OCI-LY7 (cell line): ENCODE results near the gene RNPEPL1. TPM values are rescaled to one million over a fixed set of nuclear protein-coding genes. Genes with fewer than 3 reads are reported as not detected.

ENCODE experiments used
- BruUV-seq: library from RNA; stranded (reverse); fragments of 400-500 nt; replicated peaks from 2 replicates; lab custom pipeline; 2021; lab: Mats Ljungman, UMichigan
- CTCF ChIA-PET: fragments of 300-600 bp; sonication (Branson Sonifier 250); formaldehyde crosslinking; loops from one replicate; lab custom pipeline; 2022; ENCODE audit warnings: antibody characterized with exemption; ENCODE audit not compliant: unreplicated experiment; lab: Charles Lee
- POLR2A ChIA-PET: fragments of 300-600 bp; sonication (Branson Sonifier 250); formaldehyde crosslinking; loops from one replicate; lab custom pipeline; 2022; ENCODE audit warnings: antibody characterized with exemption; lab: Charles Lee
- DNase-seq: peaks from one replicate; pipeline ENCODE4 v3.0.0-alpha.2; 2015; ENCODE audit warnings: low spot score
- H2AFZ ChIP-seq: fragments of 200-600 bp; sonication (generic), shearing (Covaris generic); 2 replicates; pipeline ENCODE4 v1.6.1; 2014; ENCODE audit warnings: mild to moderate bottlenecking, antibody characterized with exemption, low read length, moderate library complexity
- H3K27ac ChIP-seq: fragments of 200-600 bp; sonication (generic); 2 replicates; pipeline ENCODE4 v1.5.1; 2014; ENCODE audit warnings: mixed run types, low read depth, mild to moderate bottlenecking, moderate library complexity, low read length, inconsistent platforms; ENCODE audit not compliant: poor library complexity, severe bottlenecking
- H3K36me3 ChIP-seq: fragments of 200-600 bp; sonication (generic); 2 replicates; pipeline ENCODE4 v1.6.1; 2014; ENCODE audit warnings: mild to moderate bottlenecking, antibody characterized with exemption, low read length, moderate library complexity, mixed read lengths; ENCODE audit not compliant: insufficient read depth
- H3K4me1 ChIP-seq: fragments of 200-600 bp; sonication (generic); 2 replicates; pipeline ENCODE4 v1.5.1; 2014; ENCODE audit warnings: mild to moderate bottlenecking, low read length; ENCODE audit not compliant: insufficient read depth, poor library complexity, severe bottlenecking
- H3K4me2 ChIP-seq: fragments of 200-600 bp; sonication (generic); 2 replicates; pipeline ENCODE4 v1.6.1; 2014; ENCODE audit warnings: mild to moderate bottlenecking, low read length
- H3K4me3 ChIP-seq: fragments of 200-600 bp; sonication (generic); 2 replicates; pipeline ENCODE4 v1.5.1; 2014; ENCODE audit warnings: mild to moderate bottlenecking, low read depth, low read length; ENCODE audit not compliant: poor library complexity, severe bottlenecking
- H3K79me2 ChIP-seq: fragments of 200-600 bp; sonication (generic); 2 replicates; pipeline ENCODE4 v1.6.1; 2016; ENCODE audit warnings: low read depth, mild to moderate bottlenecking, low read length, moderate library complexity, mixed read lengths; ENCODE audit not compliant: insufficient read depth
- H3K9me2 ChIP-seq: fragments of 200-600 bp; sonication (generic); 2 replicates; pipeline ENCODE4 v1.6.1; 2016; ENCODE audit warnings: mild to moderate bottlenecking, low read length, mixed read lengths; ENCODE audit not compliant: insufficient read depth
- H3K9me3 ChIP-seq: fragments of 200-600 bp; sonication (generic); 2 replicates; pipeline ENCODE4 v1.6.1; 2014; ENCODE audit warnings: mild to moderate bottlenecking, mixed run types, low read length, mixed read lengths
- H4K20me1 ChIP-seq: fragments of 200-600 bp; sonication (generic); 2 replicates; pipeline ENCODE4 v1.6.1; 2014; ENCODE audit warnings: mild to moderate bottlenecking, antibody characterized with exemption, low read length, moderate library complexity, mixed read lengths; ENCODE audit not compliant: insufficient read depth
- CTCF ChIP-seq: fragments of 200-600 bp; sonication (generic); conservative IDR thresholded peaks from 2 replicates; pipeline ENCODE4 v1.5.1; 2014; ENCODE audit warnings: mild to moderate bottlenecking, antibody characterized with exemption, low read length, moderate library complexity, mixed read lengths
- EZH2phosphoT487 ChIP-seq: fragments of 200-600 bp; sonication (generic); IDR thresholded peaks from 2 replicates; pipeline ENCODE4 v1.6.1; 2018; ENCODE audit warnings: low read depth, borderline replicate concordance, mild to moderate bottlenecking, mixed run types, antibody characterized with exemption, low read length, moderate library complexity, mixed read lengths
- intact Hi-C: fragments of 100-400 bp; cut with micrococcal nuclease; formaldehyde crosslinking; loops from one replicate; pipeline ENCODE4 v1.10.0; 2022; ENCODE audit not compliant: unreplicated experiment
- total RNA-seq, 2 experiments: library from RNA; depleted of rRNA in 1 of 2; stranded (reverse); fragments of >200 nt in 1 of 2; shearing (Covaris generic) in 1 of 2; gene quantifications; 2 replicates each; pipeline ENCODE4 v1.2.3, GENCODE V29; 2014 to 2022

The RNPEPL1 gene
- total RNA-seq, 2 experiments from 2014 or later: 41.9 to 51.8 TPM

DNA sequence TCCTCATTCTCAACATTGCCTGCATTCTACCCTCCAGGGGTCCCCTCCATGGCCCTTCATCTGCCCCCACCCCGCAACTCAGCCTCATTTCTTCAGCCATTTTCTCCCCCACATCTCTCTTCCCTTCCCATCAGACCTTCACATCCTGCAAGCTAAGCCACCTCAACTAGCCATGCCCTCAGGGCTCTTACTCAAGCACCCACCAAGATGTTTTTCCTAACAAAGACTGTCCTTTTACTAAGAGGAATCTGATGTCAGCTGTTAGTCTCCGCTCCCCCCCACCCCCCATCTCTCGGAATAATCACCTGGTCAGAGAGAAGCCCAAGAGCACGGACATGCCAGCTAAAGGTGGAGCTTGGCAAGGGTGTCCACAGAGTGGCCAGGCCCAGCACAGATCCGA lies 13.5 kb downstream of the RNPEPL1 start:
- no TSS peak for BruUV-seq
- DNase-seq: no peak
- Histone ChIP-seq H3K27ac (no peak overlapping the region), H2AFZ (no peak overlapping the region), H3K36me3 (peaks cover 65% of the 10 kb centered on the region), H3K4me1 (peaks cover 58% of the 10 kb centered on the region), H3K4me3 (no peak overlapping the region), H3K9me3 (no peaks in the 10 kb centered on the region), H4K20me1 (0 out of 2 replicates have a peak, but pooled peaks cover 4% of the 10 kb centered on the region), H3K4me2 (peak overlapping the region; percentile 82; the same call in 1 of the 2 replicates), H3K79me2 (peaks cover 48% of the 10 kb centered on the region), H3K9me2 (no peaks in the 10 kb centered on the region)
- ChIA-PET CTCF (no interaction called here), POLR2A (interaction anchor here (0.6 kb wide), 1 partner anchor 1512 kb away, joined by 3 read pairs; no protein-coding TSS in a partner anchor)
- intact Hi-C loops: loop anchor here (10.0 kb wide), 1 partner anchor 733 kb away; the partner anchor contains the start of genes HDLBP and SEPTIN2
- TF ChIP-seq CTCF (no peak), EZH2phosphoT487 (no peak)

DNA sequence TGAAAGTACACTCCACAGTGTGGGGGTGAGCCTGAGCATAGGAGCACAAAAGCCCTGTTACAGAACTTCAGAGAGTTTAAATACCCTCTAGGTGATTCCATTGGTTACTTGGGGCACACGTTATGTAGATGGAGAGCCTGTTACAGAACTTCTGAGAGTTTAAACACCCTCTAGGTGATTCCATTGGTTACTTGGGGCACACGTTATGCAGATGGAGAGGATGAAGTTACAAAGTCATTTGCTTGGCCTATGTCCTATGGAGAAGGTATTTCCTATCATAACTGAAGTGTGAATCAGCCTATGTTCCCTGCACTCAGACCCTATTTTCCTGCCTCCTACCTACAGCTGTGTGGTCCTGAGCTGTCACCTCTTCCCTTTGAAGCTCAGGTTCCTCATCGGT lies 14.5 kb downstream of the RNPEPL1 start:
- H3K4me1 ChIP-seq: peaks cover 64% of the 10 kb centered on the region
- ChIA-PET POLR2A (interaction anchor here (4.4 kb wide), 1 partner anchor 16 kb away, joined by 59 read pairs; no protein-coding TSS in a partner anchor), CTCF (no interaction called here)
- no peaks in the 10 kb centered on the region for H3K9me3 ChIP-seq
- peaks cover 11% of the 10 kb centered on the region; the same call in 1 of the 2 replicates for H4K20me1 ChIP-seq
- TF ChIP-seq EZH2phosphoT487 (no peak), CTCF (no peak)
- H2AFZ ChIP-seq: no peak overlapping the region
- peak overlapping the region; percentile 96 for H3K4me3 ChIP-seq
- DNase-seq: no peak
- BruUV-seq: no TSS peak
- H3K36me3 ChIP-seq: peaks cover 56% of the 10 kb centered on the region
- intact Hi-C loops: loop anchor here (10.0 kb wide), 1 partner anchor 732 kb away; the partner anchor contains the start of genes HDLBP and SEPTIN2
- peak overlapping the region; percentile 98 for H3K27ac ChIP-seq
- H3K4me2 ChIP-seq: peak overlapping the region; percentile 82
- no peaks in the 10 kb centered on the region for H3K9me2 ChIP-seq
- peaks cover 57% of the 10 kb centered on the region for H3K79me2 ChIP-seq

GRCh38 chr2:240583774-240584173 lies 15.5 kb downstream of the RNPEPL1 start:
- ChIA-PET CTCF (no interaction called here), POLR2A (interaction anchor here (4.4 kb wide), 1 partner anchor 17 kb away, joined by 59 read pairs; no protein-coding TSS in a partner anchor)
- Histone ChIP-seq H3K79me2 (peaks cover 67% of the 10 kb centered on the region), H2AFZ (no peak overlapping the region), H3K9me3 (no peaks in the 10 kb centered on the region), H3K4me1 (peaks cover 74% of the 10 kb centered on the region), H3K4me3 (peak overlapping the region; percentile 96), H3K4me2 (peak overlapping the region; percentile 82), H3K36me3 (peaks cover 46% of the 10 kb centered on the region), H4K20me1 (peaks cover 15% of the 10 kb centered on the region; the same call in 1 of the 2 replicates), H3K9me2 (no peaks in the 10 kb centered on the region), H3K27ac (peak overlapping the region; percentile 98)
- BruUV-seq: no TSS peak
- DNase-seq: no peak
- TF ChIP-seq EZH2phosphoT487 (no peak), CTCF (no peak)
- intact Hi-C loops: loop anchor here (1.0 to 10.0 kb wide), 2 partner anchors 23 to 731 kb away; partner anchors contain the start of genes DUSP28, HDLBP and SEPTIN2
